NCI-H2029 treated with DMSO at 0.1 percent for 48 hours (cell line): ENCODE results near the gene ZNF385C.

Experiments used
- DNase-seq: peaks from one replicate; lab custom pipeline; 2025; lab: John Stamatoyannopoulos, UW

Gene ZNF385C

DNA sequence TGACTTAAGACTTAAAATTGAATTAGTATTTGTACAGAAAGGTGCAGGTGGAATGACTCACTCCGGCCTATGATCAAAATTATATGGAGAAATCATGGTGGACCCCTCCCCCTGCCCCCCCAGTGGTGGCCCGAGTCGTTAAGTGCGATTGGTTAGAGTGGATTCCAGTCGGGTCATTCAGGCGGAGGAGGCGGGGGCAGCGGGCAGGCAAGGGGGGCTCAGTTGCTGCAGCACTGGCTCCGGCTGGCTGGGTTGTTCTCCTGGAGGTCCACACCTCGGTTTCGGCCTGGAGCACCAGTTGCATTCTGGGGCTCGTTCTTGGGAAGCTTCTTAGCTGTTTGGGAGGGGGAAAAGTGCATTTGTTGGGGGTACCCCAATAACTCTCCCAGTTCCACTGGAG lies 27.3 kb upstream of the ZNF385C start:
- DNase-seq = no peak

- no peak for DNase-seq
Observed at GRCh38 chr17:42124256-42124655, 26.0 kb upstream of the ZNF385C start.

GRCh38 chr17:42122371-42123303 lies 24.4 kb upstream of the ZNF385C start, which contains the start of gene HSPB9:
Gene HSPB9, plus strand, starts transcription at chr17:42122804. Its CDS starts 47 bp downstream, at chr17:42122851.
- no peak for DNase-seq

DNA sequence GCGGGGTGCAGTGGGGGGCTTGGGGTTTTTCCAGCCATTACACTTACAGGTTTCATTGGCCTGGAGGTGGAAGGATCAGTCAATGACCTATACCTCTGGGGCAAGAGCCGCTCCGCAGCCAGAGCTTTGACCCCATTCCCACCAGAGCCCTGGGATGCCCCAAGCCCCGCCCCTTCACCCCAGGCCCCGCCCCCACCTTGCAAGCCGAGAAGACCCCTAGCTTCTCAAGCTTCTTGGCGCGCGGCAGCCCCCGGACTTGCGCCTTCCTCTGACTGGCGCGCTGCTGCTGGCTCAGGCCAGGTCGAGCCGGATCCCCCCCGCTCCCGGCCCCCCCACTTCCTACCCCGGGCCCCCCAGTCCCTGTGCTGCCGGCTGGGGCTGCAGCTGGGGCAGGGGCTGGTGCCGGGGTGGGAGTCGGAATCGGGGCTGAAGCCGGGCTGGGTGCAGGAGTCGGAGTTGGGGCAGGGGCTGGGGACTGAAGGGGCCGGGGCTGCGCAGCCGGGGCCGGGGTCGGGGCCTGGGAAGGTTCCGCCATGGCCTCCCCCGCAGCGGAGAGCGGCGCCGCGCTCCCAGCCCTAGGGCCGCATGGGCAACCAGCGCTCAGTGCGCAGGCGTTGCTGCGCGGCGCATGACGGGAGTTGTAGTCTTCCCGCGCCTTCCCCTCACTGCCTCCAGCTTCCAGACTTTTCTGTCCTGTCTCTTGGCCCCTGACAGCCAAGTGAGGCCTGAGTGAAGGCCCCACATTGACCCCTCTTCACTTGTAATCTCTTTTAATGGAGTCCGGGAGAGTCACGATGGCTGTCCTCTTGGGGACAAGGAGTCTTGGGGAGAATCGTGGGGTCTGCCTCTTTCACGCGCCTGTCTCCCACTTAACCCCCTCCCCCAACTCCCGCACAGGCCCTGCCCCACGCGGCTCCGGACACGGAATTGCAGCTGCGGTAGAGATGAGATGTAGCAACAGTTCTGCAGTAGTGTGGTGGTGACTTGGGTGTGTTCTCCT lies 22.8 kb upstream of the ZNF385C start, which contains the start of gene KAT2A:
Gene KAT2A (minus strand): TSS at position 598 of the 1,000 bp plus-strand sequence. CDS start 63 bp downstream, at position 535.
- DNase-seq = no peak

GRCh38 chr17:42120161-42120769 lies 22.0 kb upstream of the ZNF385C start:
- DNase-seq = no peak

DNA sequence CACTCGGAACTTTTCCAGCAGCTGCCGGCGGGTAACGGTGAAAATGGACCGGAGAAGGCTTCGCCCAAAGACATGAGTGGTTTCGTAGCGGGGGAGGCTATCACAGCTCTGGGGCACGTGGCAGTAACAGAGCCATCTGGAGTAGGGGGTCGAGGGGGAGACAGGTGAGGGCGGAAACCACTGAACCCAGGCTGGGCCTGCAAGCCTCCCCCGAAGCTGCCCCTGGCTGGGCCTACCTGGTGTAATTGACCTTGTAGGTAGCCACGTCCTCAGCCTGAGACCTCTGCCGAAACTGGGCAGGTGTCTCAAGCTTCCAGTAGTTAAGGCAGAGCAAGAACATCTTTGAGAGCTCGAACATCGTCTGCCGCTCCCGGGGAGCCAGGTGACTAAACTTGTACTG lies 21.0 kb upstream of the ZNF385C start:
- no peak for DNase-seq

DNA sequence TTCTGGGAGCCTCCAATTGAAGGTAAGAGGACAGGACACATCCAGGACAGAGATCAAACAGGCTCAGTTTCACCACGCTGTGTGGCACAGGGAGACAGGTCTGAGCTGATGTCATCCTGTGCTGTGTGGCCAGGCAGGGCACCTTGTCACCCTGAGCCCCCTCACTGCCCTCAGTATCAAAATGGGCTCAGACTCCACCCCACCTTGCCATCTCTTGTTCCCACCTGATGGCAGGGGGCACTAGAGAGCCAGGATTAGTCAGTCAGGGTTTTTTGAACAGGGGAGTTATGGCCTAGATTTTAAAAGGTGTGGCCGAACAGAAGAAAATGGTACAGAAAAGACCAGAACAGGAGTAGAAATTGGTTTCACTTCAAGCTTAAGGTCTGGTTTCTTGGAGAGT lies 20.3 kb upstream of the ZNF385C start:
- DNase-seq = no peak

- DNase-seq = no peak
Observed at GRCh38 chr17:42118126-42118510, 19.8 kb upstream of the ZNF385C start.

- DNase-seq = no peak
Observed at GRCh38 chr17:42117397-42118125, 19.3 kb upstream of the ZNF385C start.

DNA sequence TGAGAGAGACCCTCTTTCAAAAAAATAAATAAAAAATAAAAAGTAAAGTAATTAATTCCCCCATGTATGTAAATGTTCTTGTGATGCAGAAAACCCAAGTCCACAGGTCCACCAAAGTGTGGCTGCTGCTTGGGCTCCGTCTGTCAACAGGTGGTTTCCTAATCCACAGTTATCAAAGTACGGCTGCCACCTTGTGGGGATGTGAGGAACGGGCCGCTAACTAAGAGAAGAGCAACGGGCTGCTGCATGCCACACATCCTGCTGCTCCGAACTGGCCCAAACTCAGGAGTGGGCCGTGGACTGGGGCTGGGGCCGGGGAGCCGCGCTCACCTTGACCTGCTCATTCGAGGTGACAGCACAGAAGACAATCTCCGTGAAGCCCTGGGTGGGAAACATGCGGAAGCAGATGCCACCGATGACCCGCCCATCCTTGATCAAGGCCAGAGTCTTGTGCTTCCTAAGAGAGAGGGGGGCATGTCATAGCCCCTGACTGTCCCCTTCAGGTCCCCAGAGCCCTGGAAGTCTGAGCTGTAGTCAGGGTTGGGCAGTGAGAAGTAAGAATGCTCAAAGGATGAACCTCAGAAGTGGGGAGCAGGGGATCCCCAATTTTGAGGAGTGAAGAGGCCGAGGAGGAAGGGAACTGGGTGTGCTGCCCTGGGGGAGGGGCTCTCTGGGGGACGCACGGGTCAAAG lies 18.6 kb upstream of the ZNF385C start:
- peak; percentile 59 for DNase-seq

- no peak for DNase-seq
Observed at GRCh38 chr17:42114118-42114517, 15.8 kb upstream of the ZNF385C start.

DNA sequence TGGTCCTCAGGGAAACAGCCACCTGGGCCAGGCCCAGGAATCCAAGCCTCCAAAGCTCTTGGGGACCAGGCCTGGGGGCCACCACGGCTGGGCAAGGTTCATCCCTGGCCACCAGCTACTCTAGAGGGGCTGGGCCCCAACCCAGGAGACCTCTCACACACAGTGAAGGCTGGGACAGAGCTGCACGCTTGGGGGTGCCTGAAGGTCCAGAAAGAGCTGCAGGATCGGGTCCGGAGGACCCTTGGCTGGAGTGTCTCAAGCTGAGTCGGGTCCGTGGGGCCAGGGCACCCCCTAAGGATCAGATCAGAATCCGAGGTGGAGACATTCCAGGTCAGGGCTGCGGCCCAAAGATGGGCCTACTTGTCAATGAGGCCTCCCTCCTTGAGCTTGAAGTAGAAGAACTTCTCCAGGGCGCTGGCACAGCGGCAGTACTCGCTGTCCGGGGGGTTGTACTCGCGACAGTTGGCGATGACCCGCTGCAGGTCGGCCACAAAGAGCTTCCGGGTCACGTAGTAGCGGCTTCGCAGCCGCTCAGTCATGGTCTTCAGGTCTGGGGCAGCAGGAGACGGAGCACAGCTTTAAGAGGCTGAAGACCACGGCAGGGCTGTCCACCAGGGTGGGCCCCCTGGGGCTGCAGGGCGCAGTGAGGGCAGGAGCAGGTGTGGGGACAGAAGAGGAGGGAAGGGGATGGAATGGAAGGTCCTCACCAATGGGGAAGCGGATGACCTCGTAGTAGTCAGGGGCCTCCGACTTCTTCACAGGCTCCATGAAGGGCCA lies 15.2 kb upstream of the ZNF385C start:
- no peak for DNase-seq

DNA sequence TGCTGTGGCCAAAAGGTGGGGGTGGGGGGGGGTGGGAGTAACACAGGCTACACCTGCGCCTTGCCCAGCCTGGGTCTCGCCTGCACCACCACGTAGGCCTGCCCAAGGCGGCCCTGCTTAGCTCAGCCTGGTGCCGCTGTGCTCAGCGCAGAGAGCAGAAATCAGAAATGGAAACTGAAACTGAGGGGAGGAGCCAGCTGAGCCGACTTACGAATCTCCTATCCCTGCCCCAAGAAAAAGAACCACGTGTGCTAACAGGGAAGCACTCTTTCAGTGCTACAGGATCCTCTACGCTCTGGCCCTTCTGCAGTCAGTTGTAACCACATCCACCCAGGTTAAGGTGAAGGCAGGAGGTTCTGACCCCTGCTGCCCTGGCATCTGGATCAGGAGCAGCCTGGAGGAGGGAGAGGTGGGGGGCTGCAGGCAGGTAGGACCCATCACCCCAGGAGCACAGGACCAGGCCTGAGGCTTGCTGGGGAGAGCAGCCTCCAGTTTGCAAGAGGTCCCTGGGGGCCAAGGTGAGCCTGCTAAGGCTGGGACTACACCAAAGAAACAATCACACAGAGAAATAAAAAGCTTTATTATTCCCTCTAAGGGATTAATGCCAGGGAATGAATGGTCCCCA lies 14.4 kb upstream of the ZNF385C start, which contains the start of gene DHX58:
Gene DHX58 (minus strand): TSS at position 163 of the 625 bp plus-strand sequence. CDS start 822 bp downstream, outside the sequence.
- DNase-seq = peak; percentile 79

- no peak for DNase-seq
Observed at GRCh38 chr17:42111871-42112551, 13.7 kb upstream of the ZNF385C start.

DNA sequence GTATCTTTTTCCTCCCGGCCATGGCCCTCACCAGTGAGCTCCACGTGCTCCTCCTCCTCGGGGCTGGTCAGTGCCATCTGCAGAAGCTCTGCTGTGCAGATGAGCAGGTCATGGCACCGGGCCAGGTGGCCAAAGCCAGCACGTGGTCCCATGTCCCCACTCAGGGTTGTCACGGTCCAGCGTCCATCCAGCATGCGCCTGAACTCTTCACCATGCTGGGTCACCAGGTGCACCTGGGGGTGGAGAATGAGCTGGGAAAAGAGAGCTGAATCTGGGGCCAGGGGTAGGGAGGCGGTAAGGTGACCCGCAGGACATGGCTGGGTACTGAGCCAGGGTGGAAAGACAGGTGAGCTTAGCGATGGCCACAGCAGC lies 13.0 kb upstream of the ZNF385C start:
- DNase-seq = no peak

DNA sequence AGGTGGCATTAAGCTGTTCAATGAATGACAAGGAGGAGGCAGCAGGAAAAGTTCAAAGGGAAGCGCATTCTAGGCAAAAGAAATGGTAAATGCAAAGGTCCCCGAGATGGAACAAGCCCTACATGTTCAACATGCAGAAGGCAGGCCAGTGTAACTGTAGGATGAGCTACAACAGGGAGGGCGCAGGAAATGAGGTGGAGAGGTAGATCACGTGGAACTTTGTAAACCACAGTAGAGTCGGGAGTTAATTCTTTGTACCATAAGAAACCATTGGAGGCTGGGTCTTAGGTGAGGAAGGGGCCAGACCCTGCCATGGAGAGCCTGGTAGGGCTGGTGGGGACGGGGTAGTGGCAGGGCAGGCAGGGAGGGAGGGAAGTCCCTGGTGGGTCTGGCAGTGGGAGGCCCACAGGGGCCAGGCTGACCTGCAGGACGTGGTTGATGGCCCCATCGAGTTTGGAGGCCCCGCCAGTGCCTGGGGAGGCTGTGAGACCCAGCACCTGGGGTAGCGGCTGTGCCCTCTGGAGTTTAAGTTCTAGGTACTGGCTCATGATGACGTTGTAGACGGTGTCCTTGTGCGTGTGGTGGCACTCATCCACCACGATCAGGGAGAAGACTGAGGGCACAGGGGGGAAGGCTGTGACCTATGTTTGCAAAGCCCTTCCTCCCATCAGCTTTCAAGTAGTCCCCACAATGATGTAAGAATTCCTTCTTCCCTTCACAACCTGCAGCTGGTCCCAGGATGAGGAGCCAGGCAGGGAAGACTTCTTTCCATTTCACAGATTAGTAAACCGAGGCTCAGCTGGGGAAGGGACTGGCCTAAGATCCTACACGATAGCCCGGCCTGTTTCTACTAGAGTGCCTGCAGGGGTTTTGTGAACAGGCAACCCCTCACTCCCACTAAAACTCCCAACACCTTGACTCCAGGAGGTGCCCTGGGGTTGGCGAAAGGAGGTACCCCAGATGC lies 12.3 kb upstream of the ZNF385C start:
- no peak for DNase-seq

DNA sequence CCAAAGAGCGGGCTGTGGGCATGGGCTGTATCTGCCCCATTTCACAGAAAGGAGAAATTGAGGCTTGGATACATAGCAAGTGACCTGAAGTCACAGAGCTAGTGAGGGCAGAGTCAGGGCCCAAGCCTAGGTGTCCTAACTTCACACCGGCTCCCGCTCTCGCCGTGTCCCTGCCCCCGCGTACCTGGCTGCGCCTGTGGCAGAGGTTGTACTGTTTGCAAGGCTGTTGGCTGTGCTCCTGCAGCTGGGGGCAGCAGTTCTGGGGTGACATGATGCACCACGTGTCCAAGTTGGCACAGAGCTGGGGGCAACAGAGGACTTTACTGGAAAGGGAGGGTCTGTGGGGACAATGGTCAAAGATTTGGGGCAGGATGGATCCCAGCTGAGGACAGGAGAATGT lies 10.8 kb upstream of the ZNF385C start:
- DNase-seq = no peak
